Epithelial cell of prostate (primary cell): ENCODE data around the gene FCN2.
"Not testable (repeated sequence)": the region's sequence is repeated elsewhere in the genome, so short reads cannot be mapped to it uniquely, and the experiment has no call there.

ENCODE experiments used
- DNase-seq: peaks from one replicate; pipeline ENCODE4 v3.0.0-alpha.2; 2011; ENCODE audit warnings: low read depth, low spot score
- H3K27ac ChIP-seq: fragments of 450-650 bp; 2 replicates; pipeline ENCODE4 v1.5.1; 2017; ENCODE audit warnings: mild to moderate bottlenecking

The FCN2 gene

DNA sequence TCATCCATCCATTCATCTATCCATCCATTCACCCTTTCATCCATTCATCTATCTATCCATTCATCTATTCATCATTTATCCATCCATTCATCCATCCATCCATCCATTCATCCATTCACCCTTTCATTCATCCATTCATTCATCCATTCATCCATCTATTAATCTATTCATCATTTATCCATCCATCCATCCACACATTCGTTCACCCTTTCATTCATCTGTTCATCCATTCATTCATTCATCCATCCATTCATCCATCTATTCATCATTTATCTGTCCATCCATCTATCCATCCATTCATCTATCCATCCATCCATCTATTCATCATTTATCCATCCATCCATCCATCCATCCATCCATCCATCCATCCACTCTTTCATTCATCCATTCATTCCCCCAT lies 33.9 kb upstream of the FCN2 start:
- DNase-seq: no peak
- no peak overlapping the region for H3K27ac ChIP-seq

DNA sequence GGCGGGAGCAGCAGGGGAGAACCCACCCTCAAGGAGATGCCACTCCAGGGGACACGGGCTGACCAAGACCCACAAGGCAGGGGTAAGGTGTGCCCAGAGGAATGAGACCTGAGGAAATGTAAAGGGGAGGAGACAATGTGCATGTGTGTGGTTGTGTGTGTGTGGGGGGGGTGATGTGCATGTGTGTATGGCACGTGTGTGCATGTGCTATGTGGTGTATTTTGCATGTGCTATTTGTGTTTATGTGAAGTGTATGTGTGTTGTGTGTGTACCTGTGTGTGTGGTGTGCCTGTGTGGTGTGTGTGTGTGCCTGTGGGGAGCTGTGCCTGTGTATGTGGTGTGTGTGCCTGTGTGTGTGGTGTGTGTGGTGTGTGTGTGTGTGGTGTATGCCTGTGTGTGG lies 33.5 kb upstream of the FCN2 start:
- no peak overlapping the region for H3K27ac ChIP-seq
- DNase-seq: no peak

GRCh38 chr9:134847752-134848432 lies 32.7 kb upstream of the FCN2 start:
- H3K27ac ChIP-seq: no peak overlapping the region
- no peak for DNase-seq

GRCh38 chr9:134848504-134848903 lies 32.1 kb upstream of the FCN2 start:
- DNase-seq: no peak

DNA sequence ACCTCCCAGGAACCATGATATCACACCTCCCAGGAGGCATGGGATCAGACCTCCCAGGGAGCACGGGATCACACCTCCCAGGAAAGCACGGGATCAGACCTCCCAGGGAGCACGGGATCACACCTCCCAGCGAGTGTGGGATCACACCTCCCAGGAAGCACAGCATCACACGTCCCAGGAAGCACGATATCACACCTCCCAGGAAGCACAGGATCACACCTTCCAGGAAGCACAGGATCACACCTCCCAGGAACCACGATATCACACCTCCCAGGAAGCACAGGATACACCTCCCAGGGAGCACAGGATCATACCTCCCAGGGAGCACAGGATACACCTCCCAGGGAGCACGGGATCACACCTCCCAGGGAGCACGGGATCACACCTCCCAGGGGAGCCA lies 30.0 kb upstream of the FCN2 start:
- no peak overlapping the region for H3K27ac ChIP-seq
- no peak for DNase-seq

More at GRCh38 chr9:134848504-134848903, 32.1 kb upstream of the FCN2 start:
- no peak overlapping the region for H3K27ac ChIP-seq

- no peak overlapping the region for H3K27ac ChIP-seq
- DNase-seq: no peak
Observed at GRCh38 chr9:134851020-134851419, 29.6 kb upstream of the FCN2 start.

DNA sequence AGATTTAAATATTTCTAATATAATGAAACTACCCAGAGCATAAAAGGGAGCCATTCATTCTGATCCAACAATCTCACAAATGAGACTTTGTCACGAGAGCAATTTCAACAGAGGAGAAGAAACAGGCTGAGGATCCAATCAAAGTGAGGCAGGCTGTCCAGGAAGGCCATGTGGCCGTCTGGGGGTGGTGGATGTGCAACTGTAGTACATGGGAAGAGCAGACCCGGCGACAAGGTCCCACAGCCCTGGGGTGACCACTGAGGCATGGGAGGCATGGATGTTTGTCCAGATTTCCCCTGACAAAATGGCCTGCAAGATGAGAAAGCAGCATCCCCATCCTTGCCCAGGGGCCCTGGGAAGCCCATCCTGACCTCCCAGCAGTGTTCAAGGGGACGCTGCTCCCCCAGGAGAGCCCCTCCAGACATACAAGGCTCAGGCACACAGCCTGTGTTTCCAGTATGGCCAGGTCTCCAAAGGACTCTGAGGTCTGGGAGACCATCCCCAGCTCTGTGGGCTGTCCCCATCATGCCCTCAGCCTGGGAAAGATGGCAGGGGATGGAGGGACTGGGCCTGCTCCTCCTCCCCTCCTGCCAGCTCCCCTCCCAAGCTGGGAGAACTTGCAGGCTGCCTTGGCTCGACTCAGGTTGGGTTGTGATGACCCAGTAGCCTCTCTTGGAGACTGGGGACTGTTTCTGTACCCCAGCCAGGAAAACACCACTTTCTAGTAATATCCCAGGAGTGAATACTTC lies 27.5 kb upstream of the FCN2 start:
- DNase-seq: no peak
- no peak overlapping the region for H3K27ac ChIP-seq

- DNase-seq: no peak
- no peak overlapping the region for H3K27ac ChIP-seq
Observed at GRCh38 chr9:134853893-134854292, 26.7 kb upstream of the FCN2 start.

- no peak for DNase-seq
Observed at GRCh38 chr9:134854541-134854981, 26.0 kb upstream of the FCN2 start.

DNA sequence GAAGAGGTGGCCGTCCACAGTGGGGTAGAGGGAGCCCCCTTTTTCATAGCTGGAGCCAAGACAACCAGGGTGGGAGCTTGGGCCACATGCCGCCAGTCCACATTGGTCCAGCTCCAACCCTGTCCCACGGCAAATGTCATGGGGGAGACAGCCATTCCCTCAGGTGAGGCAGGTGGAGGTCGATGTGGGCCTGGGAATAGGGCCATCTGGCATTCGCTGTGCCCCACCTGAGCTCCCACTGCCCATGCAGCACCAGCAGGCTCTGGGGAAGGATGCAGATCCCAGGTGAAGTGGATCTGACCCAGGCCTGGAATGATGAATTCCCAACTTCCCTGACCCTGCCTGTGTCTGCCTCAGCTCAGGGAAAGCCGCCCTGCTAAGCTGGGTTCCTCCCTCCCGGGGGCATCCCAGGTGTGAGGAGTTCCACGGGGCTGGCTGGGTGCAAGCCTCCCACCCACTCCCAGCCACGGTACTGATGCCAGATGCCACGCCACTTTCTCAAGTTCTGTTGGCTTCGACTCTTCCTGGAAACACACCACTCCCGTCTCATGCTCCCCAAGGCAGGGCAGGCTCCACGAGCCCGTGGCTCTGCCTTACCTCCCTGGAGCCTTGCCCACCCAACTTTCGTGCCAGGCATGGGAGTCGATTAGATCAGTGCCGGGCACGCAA lies 25.2 kb upstream of the FCN2 start:
- no peak for DNase-seq
- H3K27ac ChIP-seq: no peak overlapping the region

More at GRCh38 chr9:134854541-134854981, 26.0 kb upstream of the FCN2 start:
- H3K27ac ChIP-seq: no peak overlapping the region

- no peak overlapping the region for H3K27ac ChIP-seq
- DNase-seq: no peak
Observed at GRCh38 chr9:134855900-134856377, 24.7 kb upstream of the FCN2 start.

DNA sequence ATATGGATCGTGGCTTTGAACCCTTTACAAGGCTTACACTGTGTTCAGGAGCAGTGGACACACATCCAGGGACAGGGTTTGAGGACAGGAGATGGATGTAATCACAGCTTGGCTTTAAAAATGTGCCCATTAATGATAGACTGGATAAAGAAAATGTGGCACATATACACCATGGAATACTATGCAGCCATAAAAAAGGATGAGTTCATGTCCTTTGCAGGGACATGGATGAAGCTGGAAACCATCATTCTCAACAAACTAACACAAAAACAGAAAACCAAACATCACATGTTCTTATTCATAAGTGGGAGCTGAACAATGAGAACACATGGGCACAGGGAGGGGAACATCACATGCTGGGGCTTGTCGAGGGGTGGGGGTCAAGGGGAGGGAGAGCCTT lies 23.2 kb upstream of the FCN2 start:
- not testable (repeated sequence) for DNase-seq, H3K27ac ChIP-seq

DNA sequence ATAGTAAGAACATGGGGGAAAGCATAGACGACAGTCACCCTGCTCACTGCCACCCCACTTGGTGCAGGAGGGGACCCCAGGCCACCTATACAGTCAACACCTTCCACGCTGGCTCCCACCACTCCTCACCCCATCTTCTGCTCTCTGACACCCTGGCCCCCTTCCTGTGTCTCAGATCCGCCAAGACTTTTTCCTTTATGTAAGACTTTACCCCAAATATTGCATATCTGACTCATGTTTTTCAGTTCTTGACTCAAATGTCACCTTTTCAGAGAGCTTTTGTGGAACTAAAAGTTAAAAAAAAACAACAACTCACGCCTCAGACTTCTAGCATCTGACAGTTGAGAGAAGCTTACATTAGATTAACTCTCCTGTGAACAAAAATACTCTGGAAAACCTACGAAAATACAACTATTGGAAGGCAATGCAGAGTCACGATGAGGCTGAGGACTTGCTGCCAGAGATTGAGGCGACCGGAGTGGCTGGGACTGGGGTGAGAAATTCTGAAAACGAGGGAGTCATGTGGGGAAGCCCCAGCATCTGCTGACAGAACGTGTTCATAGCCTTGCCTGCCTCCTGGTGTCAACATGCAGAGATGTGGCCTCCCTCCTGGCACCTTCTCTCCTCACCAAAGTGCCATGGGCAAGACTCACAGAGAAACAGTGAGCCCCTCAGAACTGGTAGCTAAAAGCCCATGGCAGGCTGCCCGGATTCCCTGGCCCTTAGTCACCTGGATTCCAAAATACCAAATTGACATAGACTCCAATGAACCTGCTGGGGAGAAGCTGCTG lies 22.4 kb upstream of the FCN2 start:
- peak; percentile 14 for DNase-seq

GRCh38 chr9:134860510-134860909 lies 20.1 kb upstream of the FCN2 start:
- no peak overlapping the region for H3K27ac ChIP-seq
- no peak for DNase-seq

More for the DNA sequence above, 22.4 kb upstream of the FCN2 start:
- H3K27ac ChIP-seq: no peak overlapping the region

GRCh38 chr9:134861595-134862334 lies 18.8 kb upstream of the FCN2 start:
- no peak for DNase-seq
- no peak overlapping the region for H3K27ac ChIP-seq

- no peak for DNase-seq
- no peak overlapping the region for H3K27ac ChIP-seq
Observed at GRCh38 chr9:134863306-134863902, 17.2 kb upstream of the FCN2 start.

DNA sequence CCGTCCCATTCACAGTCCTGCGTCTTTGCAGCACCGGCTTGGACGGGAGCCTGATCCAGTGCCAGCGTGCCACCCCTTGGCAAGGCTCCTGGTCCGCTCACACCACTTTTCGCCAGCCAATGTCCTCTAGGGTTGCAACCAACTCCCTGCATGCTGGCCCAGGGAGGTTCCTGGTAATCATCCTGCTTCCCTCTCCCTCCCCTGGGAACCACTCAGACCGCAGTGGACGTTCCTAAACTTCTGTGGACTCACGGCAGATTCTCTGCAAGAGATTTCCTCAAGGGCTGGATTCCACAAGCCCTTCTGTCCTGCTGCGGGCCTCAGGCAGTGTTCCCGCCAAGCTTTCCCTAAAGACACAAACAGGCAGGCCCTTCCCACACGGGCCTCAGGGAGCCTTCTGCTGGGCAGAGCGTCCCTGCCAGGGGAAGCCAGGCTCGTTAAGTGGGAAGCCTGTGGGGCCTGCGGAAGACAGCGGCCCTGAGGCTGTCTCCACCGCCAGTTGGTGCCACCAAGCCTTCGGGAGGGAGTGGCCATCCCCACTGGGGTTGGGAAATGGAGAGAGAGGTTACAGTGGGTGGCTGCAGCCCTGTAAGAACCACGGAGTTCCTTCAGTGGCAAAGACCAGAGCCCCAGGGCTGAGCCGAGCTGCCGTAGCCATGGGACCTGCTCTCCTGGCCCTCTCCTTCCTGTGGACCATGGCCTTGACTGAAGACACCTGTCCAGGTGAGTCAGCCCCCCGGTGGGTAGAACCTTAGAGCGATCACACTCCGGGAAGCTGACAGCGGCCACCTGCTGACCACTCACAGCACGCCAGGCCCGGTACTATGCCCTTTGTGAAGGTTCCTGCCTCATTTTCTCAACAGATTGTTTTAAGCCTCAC lies 16.4 kb upstream of the FCN2 start:
- no peak for DNase-seq
- no peak overlapping the region for H3K27ac ChIP-seq

- no peak overlapping the region for H3K27ac ChIP-seq
- no peak for DNase-seq
Observed at GRCh38 chr9:134864821-134865190, 15.8 kb upstream of the FCN2 start.
